ENCODE results near the gene PCNT.

Gene PCNT

DNA sequence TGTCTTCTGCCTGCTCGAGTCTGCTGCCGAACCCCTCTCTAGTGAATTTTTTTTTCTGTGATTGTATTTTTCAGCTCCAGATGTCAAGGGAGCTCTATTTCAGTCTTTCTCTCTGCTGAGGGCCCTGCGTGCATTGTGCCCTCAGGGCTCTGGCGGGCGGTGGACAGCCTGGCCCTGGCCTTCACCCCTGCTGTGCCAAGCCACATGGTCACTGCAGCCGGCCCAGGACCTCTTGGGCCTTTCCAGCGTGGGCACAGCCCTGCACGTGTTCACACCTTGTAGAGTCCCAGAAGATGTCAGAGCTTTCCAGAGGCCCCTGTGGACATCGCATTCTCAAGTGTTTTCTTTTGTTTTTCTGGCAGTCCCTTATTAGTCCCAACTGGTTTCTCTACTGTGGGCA is 55.7 kb downstream of the PCNT start:
- DNase-seq = no peak

DNA sequence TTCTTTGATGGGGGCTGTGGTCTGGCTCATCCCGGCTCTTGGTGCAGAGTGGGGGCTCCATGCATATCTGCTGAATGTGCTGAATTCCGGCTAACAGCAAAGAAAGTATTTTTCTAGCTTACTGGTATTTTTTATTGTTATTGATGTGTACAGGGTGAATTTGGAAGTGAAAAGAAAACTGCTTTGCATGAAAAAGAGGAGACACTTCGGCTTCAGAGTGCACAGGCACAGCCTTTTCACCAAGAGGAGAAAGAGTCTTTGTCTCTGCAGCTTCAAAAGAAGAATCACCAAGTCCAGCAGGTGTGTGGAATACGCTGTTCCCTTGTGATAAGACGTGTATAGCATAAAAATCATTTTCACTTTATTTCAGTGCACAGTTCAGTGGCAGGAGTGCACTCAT is 57.6 kb downstream of the PCNT start:
- DNase-seq = no peak

GRCh38 chr21:46384556-46384955 is 60.6 kb downstream of the PCNT start:
- no peak for DNase-seq

- no peak for DNase-seq
These were observed 62.1 kb downstream of the PCNT start for GRCh38 chr21:46385846-46386733.

DNA sequence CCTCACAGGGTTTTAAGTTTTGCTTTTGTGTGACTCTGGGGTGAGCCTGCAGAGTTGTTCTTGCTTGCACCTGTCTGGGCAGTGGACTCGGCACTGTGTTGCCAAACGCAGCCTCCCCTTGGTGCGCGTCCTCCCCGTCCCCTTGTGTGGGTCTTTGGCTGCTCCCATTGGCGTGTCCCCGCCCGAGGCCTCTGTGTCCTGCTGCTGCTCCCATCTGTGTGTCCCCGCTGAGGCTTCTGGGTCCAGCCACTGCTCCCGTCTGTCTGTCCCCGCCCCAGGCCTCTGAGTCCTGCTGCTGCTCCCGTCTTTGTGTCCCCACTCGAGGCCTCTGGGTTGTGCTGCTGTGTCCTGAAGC is 62.8 kb downstream of the PCNT start:
- no peak for DNase-seq

DNA sequence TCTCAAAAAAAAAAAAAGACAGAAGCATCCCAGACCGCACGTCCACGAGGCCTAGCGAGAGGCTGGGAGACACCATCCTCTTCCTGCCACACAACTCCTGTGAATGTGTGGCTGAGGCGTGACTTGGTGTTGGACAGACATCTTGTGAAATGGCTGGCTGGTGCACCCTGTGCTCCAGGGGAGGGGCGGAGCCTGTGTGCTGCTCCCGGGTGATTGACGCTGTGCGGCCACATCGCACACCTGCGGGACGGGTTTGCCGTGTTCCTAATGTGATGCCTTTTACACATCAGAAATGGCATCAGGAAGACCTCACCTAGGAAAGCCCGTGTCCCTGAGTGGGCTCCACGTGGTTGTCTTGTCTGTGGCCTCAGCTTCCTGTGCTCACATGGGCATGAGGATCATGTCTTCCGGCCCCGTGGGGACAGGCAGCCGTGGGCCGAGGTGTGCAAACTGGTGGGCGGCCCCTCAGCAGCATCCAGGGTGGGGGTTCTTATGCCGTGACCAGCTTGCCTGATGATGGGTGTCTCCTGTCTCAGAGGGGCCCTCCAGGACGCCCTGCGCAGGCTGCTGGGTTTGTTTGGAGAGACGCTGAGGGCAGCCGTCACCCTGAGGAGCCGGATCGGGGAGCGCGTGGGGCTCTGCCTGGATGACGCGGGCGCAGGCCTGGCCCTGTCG is 64.4 kb downstream of the PCNT start:
- no peak for DNase-seq

DNA sequence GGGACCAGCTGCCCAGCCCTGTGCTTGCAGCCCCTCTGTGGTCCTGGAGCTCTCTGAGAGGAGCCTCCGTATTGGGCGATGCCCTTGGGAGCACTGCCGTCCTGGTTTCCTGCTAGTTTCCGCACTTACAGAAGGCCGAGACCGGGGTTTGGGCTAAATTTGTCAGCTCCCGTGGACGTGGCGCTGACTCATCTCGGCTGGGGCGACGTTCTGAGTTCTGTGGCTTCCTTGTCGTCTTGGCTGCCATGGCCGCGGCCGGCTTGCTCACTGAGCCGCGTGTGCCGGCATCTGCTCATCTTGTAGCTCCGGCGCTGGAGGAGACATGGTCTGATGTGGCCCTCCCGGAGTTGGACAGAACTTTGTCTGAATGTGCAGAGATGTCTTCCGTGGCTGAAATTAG is 64.9 kb downstream of the PCNT start:
- DNase-seq = no peak

- DNase-seq = peak in 4 of 56 donors; percentile 26 to 42 (median 36)
These were observed 66.9 kb downstream of the PCNT start for GRCh38 chr21:46390603-46391545.

GRCh38 chr21:46391773-46392172 is 67.8 kb downstream of the PCNT start:
- peak in 4 of 56 donors; percentile 2 to 37 (median 23) for DNase-seq

DNA sequence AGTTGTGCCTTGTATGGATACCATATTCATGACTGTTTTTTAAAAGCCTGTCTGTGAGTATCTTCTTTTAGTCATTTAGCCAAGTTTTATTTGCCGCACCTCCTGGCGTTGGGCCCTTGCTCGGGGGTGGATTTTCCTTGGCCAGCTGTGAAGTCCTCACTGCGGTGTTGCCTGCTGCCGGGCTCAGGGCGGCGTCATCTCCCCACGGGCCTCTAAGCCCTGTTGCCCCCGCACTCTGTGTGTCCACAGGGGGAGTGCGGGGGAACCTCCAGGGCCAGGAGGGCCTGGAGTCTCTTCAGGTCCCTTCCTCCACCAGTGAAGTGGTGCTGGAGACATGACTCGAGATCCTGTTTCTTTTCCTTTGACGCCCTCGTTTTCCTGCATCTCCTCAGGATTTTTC is 69.0 kb downstream of the PCNT start:
- DNase-seq = no peak

DNA sequence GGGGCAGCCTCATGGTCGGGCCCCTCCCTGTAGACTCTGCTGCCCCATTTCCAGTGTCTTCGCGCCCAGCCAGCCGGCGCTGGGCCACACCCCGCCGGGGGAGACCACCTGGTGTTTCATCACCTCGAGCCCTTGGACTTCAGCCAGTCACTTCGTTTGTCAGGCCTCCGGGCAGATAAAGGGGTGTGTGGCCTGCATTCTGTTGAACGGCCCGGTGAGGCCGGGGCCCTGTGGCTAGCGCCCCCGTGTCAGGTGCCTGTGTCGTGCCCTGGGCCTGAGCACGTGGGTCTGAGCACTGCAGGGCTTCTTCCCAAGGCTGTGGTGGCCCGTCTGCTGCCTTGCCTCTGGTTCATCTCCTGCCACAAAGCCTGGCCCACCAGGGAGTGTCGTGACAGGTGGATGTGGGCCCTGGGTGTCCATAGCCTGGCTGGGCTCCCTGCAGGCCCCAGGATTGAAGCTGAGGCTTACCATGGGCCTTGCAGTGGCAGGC is 69.5 kb downstream of the PCNT start:
- peak in 1 of 56 donors; percentile 5 for DNase-seq

GRCh38 chr21:46393941-46394594 is 70.1 kb downstream of the PCNT start:
- DNase-seq = peak in 2 of 56 donors; percentile 19 to 26

DNA sequence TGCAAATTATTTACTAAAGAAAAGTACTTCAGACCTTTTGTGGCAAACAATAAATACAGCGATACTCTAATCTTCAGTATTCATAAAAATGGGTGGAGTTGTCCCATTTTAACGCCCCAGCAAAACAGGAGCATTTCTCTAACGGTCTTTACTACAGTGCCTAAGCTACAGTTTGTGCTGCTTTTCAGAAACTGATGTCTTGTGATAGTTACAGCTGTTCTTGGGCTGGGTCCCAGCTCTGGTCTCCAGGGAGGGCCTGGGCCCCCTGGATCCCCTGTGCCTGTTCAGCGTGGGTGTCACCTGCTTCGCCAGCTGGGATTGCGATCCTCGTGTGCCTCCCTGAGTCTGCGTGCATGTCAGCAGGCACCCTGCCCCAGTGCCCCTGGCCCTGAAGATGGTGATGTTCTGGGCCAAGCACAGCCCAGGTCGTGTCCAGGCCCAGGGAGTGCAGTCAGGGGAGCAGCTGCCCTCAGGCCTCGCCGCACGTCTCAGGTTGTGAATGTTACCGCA is 70.7 kb downstream of the PCNT start:
- peak in 1 of 56 donors; percentile 21 for DNase-seq

- no peak for DNase-seq
These were observed 73.4 kb downstream of the PCNT start for GRCh38 chr21:46397211-46397905.

- no peak for DNase-seq
These were observed 74.0 kb downstream of the PCNT start for GRCh38 chr21:46397993-46398392.

DNA sequence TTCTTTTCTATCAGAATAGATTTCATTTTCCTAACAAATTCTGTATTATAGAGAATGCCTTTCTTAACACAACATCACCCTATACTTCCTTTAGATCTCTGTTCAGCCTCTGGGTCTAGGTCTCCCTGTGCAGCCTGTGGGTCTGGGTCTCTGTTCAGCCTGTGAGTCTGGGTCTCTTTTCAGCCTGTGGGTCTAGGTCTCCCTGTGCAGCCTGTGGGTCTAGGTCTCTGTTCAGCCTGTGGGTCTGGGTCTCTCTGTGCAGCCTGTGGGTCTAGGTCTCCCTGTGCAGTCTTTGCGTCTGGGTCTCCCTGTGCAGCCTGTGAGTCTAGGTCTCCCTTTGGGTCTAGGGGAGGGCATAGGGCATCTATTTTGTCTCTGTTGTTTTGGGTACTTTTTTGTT is 75.2 kb downstream of the PCNT start:
- no peak for DNase-seq

DNA sequence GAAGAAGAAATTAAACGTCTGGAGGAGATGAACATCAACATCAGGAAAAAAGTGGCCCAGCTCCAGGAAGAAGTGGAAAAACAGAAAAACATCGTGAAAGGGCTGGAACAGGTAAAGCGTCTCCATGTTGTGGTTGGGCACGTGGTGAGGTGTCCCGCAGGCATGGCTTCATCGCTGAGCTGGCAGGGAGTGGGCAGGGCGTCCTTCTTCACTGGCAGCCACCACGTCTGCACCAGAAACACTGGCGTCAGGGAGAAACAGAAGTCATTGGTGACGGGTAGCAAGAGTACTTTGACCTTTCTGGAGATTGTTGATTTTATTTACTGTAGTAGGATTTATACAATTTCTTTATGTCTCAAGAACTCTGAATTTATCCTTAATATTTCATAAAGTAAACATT is 75.7 kb downstream of the PCNT start:
- no peak for DNase-seq

DNA sequence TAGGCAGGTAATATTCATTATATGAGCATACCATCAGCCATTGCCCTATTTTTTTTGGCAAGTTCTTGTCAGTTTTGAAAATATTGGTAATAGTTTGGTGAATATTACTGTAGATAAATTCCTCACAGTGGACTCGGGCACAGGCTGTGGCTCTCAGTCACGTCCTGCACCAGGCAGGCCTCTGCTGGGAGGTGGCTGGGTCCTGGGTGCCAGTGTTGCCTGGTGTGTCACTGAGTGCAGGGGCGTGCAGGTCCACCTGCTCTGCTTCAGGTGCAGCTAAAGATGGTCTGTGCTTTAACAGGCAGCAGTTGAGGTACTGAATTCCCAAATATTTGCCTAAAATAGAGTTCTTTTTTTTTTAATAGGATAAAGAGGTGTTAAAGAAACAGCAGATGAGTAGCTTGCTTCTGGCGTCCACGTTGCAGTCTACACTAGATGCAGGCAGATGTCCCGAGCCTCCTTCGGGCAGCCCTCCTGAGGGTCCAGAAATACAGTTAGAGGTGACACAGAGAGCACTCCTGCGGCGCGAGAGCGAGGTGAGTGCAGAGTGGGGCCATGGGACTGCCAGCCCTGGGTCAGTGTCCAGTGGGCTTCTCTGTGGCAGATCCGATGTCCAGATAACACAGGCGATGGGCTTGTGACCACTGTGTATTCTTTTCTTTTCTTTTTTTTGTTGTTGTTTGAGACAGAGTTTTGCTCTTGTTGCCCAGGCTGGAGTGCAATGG is 77.4 kb downstream of the PCNT start:
- no peak for DNase-seq

DNA sequence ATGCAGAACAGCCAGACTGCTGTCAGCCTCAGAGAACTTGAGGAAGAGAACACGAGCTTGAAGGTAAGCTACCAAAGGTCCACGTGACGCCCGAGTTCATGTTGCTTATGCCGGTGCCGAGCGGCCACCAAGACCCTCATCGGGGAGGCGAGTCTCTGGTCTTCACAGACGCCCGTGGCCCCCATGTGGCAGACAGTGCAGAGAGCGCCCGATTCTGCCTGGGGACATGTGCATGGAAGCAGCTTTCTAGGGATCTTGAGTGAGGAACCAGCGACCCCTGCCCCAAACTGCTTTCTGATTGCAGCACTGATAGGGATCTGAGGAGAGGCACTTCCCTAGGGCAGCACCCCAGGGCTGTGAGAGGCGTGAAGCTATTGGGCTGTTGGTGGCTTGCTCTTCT is 78.5 kb downstream of the PCNT start:
- no peak for DNase-seq
